Effector memory CD4-positive, alpha-beta T cell (primary cell): ENCODE data around the gene SLC12A7.

ENCODE experiments used
- DNase-seq, 3 donors: peaks; one replicate each; pipeline ENCODE4 v3.0.0-alpha.2; 2020
- H3K27ac ChIP-seq: 2 replicates; pipeline ENCODE4 v1.7.0; 2013; ENCODE audit warnings: mild to moderate bottlenecking, low read length, moderate library complexity; ENCODE audit not compliant: insufficient read depth, poor library complexity, severe bottlenecking
- H3K27me3 ChIP-seq: replicated peaks from 2 replicates; pipeline ENCODE4 v1.7.0; 2013; ENCODE audit warnings: mild to moderate bottlenecking, low read length; ENCODE audit not compliant: insufficient read depth, control insufficient read depth, poor library complexity, severe bottlenecking
- H3K36me3 ChIP-seq: 2 replicates; pipeline ENCODE4 v1.7.0; 2013; ENCODE audit warnings: mild to moderate bottlenecking, low read length, moderate library complexity; ENCODE audit not compliant: control insufficient read depth, insufficient read depth
- H3K4me1 ChIP-seq: 2 replicates; pipeline ENCODE4 v1.7.0; 2013; ENCODE audit warnings: low read length, mild to moderate bottlenecking; ENCODE audit not compliant: control insufficient read depth, insufficient read depth, poor library complexity, severe bottlenecking
- H3K4me3 ChIP-seq: 2 replicates; pipeline ENCODE4 v1.7.0; 2013; ENCODE audit warnings: low read length, low read depth, mild to moderate bottlenecking; ENCODE audit not compliant: insufficient read depth, poor library complexity, severe bottlenecking
- H3K9me3 ChIP-seq: 2 replicates; pipeline ENCODE4 v1.7.0; 2013; ENCODE audit warnings: mild to moderate bottlenecking, low read length, moderate library complexity; ENCODE audit not compliant: control insufficient read depth

Gene SLC12A7

DNA sequence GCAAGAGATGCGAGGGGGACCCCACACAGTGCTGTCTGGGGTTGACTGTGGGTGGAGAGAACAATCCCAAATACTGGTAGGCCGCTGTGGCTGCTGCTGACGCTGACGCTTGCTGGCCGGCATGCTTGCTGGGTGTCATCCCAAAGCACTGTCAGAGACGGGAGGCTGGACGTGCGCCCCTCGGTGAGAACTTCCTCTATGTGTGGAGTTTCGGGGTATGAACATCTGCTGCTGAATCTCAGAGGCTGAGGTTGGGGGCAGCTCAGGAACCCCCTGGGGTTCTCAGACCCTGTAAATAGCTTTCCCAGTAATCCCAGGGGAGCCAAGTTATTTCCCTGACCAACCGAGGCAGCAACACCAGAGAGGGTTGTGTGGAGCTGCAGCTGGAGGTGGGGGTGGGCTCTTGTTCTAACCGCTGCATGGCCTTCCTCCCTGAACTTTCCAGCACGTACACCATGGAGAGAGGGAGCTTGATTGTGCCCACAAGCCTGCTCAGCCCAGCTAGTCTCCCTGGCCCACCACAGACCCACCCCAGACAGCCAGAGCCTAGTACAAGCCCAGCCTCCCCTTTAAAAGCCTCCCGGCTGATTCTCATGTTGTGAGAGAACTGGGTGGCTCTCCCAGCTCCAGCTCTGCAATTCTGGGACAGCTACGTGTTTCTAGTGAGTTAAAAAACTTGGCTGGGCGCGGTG, 21.8 kb upstream of the SLC12A7 start:
- Histone ChIP-seq H3K9me3 (no peaks in the 10 kb centered on the region), H3K4me1 (no peaks in the 10 kb centered on the region), H3K4me3 (no peak overlapping the region), H3K36me3 (no peaks in the 10 kb centered on the region), H3K27me3 (no peaks in the 10 kb centered on the region), H3K27ac (no peak overlapping the region)
- no peak for DNase-seq

DNA sequence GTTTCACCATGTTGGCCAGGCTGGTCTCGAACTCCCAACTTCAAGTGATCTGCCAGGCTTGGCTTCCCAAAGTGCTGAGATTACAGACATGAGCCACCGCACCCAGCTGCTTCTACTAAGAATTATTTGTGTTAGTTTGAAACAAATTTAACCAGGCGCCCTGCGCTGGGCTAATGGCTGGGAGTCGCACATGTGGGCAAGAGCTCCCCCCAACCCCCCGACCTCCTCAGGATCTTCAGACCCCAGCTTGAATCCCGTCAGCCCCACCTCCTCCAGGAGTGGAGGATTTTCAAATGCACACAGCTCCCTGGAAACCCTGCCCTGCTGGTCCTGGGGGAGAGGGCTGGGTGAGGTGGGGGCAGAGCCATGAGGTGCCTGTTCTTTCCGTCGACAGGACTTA, 21.2 kb upstream of the SLC12A7 start:
- no peaks in the 10 kb centered on the region for H3K27me3 ChIP-seq
- no peak overlapping the region for H3K27ac ChIP-seq
- H3K9me3 ChIP-seq: no peaks in the 10 kb centered on the region
- H3K36me3 ChIP-seq: no peaks in the 10 kb centered on the region
- DNase-seq: no peak
- H3K4me3 ChIP-seq: no peak overlapping the region
- H3K4me1 ChIP-seq: no peaks in the 10 kb centered on the region

DNA sequence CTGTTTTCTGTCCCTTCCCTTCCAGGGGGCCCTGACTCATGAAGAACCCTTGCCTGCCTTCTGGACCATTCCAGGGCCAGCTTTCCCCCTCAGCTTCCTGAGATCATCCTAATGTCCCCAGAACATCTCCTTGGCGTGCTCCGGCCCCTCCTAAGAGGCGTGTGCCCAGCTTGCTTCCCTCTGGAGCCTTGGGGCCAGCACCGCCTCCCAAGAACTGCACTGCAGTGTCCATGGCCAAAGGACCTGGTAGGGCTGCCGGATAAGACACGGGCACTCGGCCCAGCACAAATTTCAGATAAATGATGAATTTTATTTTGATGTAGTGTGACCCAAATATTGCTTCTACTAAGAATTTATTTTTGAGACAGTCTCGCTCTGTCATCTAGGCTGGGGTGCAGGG, 20.7 kb upstream of the SLC12A7 start:
- no peaks in the 10 kb centered on the region for H3K27me3 ChIP-seq
- no peak overlapping the region for H3K4me3 ChIP-seq

DNA sequence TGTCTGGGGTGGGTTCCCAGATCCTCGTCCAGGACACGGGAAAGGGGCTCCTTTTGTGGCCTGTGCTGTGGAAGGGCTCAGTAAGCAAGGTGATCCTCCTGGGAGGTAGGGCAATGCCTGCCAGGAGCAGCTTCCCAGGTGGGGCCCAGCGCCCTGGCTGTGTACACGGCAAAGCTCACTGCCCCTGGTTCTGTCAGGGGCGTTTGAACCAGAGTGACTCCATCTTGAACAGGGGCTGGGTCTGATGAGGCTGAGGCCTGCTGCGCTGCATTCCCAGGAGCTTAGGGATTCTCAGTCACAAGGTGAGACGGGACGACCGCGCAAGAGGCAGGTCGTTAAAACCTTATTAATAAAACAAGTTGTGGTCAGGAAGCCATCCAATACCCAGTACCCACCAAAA, 19.9 kb upstream of the SLC12A7 start:
- no peaks in the 10 kb centered on the region for H3K4me1 ChIP-seq
- H3K27ac ChIP-seq: no peak overlapping the region
- H3K4me3 ChIP-seq: no peak overlapping the region
- H3K36me3 ChIP-seq: no peaks in the 10 kb centered on the region
- DNase-seq: no peak
- H3K9me3 ChIP-seq: no peaks in the 10 kb centered on the region
- no peaks in the 10 kb centered on the region for H3K27me3 ChIP-seq

More for the DNA sequence above, 20.7 kb upstream of the SLC12A7 start:
- H3K27ac ChIP-seq: no peak overlapping the region
- H3K4me1 ChIP-seq: no peaks in the 10 kb centered on the region
- no peaks in the 10 kb centered on the region for H3K9me3 ChIP-seq
- H3K36me3 ChIP-seq: no peaks in the 10 kb centered on the region
- DNase-seq: no peak

DNA sequence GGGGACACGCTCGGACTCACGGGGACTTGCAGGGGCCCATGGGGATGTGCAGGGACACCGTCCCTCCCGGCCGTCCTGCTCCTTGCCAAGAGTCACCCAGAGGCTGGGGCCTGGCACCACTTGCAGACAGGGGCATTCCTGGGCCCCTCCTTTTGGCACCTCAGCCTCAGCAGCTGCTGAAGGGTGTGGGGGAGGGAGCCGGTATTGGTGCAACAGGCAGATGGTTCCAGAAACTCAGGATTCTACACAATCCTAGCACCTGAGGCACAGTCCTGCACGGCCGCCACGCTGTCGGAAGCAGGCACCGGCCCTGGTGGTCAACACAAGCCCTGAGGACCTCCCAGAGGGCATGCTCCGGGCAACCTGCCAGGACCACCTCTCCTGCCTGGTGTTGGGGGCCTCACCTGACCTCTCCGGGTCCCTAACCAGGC, 19.3 kb upstream of the SLC12A7 start:
- no peak overlapping the region for H3K27ac ChIP-seq
- H3K27me3 ChIP-seq: no peaks in the 10 kb centered on the region
- no peak for DNase-seq
- H3K4me1 ChIP-seq: no peaks in the 10 kb centered on the region
- H3K36me3 ChIP-seq: no peaks in the 10 kb centered on the region
- no peaks in the 10 kb centered on the region for H3K9me3 ChIP-seq
- H3K4me3 ChIP-seq: no peak overlapping the region

DNA sequence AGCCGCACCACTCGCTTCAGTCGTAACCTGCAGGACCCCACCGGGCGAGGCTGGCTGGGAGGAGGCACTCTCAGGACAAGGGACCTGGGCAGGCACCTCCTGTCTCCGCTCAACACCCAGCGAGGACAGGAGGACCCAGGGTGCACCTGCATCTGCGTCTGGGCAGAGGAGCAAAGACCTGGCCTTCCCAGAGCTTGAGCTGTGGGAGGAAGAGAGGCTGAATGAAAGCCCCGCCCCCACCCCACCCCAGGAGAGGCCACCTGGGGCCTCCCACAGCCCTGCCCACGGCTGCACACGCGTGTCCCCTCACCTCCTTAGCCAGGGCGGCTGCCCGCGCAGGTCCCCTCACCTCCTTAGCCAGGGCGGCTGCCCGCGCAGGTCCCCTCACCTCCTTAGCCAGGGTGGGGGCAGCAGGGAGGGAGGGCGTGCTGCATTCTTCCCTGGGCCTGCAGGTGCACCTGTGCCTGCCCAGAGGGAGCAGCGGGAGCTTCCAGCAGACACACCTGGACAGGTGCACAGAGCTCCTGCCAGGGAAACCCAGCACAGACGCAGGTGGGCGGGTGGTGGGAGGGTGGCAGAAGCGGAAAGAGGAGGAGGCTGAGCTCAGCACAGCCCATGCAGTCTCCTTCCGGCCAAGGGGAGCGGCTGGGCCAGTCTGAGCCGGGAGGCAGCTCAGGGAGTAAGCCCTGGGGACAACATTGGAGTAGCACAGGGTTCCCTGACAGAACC, 18.5 kb upstream of the SLC12A7 start:
- no peaks in the 10 kb centered on the region for H3K27me3 ChIP-seq

DNA sequence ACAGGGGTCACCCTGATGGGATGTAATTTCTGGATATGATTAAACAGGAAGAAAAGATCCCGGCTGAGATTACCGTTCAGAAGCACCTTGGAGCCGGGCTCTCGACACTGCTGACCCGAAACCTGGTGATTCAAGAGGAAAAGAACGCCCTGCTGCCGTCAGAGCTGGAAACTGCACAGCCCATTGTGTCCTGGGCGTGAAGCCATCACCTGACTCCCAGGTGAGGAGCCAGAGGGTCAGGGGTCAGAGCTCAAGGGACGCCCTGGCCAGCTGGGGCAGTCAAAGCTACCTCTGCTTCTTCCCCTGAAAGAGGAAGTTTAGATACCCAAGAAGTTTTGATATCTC, 17.8 kb upstream of the SLC12A7 start:
- H3K36me3 ChIP-seq: no peaks in the 10 kb centered on the region
- H3K27me3 ChIP-seq: no peaks in the 10 kb centered on the region
- H3K27ac ChIP-seq: no peak overlapping the region
- H3K4me3 ChIP-seq: no peak overlapping the region
- H3K4me1 ChIP-seq: no peaks in the 10 kb centered on the region
- DNase-seq: no peak
- H3K9me3 ChIP-seq: no peaks in the 10 kb centered on the region

More for the DNA sequence above, 18.5 kb upstream of the SLC12A7 start:
- no peaks in the 10 kb centered on the region for H3K36me3 ChIP-seq
- no peaks in the 10 kb centered on the region for H3K9me3 ChIP-seq
- no peak overlapping the region for H3K27ac ChIP-seq
- DNase-seq: no peak
- H3K4me1 ChIP-seq: no peaks in the 10 kb centered on the region
- no peak overlapping the region for H3K4me3 ChIP-seq

DNA sequence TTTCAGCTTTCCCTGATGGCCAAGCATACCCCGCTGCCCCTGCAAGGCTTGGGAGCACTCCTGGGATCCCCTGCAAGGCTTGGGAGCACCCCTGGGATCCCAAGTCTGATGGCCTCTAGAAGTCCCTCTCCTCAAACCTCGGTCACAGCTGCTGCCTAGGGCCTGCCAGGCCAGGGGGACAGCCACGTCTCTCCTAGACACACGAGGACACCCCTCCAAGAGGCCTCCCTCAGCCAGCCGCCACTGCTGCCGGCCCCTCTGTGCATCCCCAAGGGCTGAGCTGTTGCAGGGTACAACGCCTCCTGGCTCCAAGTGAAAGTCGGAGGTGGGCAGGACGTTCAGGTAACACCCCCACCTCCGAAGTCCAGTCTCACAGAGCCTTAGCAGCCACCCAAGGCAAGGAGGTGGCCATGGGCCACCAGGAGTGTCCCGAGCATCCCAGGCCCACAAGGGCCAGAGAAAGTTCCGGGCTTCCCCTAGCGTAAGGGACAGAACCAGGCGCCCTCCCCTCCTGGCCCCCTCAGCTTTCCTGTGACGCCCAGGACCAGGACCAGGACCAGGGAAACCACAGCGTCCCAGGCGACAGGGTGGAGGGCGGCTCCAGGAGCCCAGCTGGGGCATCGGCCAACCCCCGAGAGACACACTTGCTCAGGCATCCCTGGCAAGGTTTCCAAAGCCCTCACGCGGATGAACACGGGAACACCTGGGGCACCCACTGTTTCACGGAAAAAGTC, 17.3 kb upstream of the SLC12A7 start:
- no peaks in the 10 kb centered on the region for H3K4me1 ChIP-seq
- no peak for DNase-seq
- no peaks in the 10 kb centered on the region for H3K27me3 ChIP-seq
- no peak overlapping the region for H3K4me3 ChIP-seq
- H3K27ac ChIP-seq: no peak overlapping the region
- H3K9me3 ChIP-seq: no peaks in the 10 kb centered on the region
- no peaks in the 10 kb centered on the region for H3K36me3 ChIP-seq

DNA sequence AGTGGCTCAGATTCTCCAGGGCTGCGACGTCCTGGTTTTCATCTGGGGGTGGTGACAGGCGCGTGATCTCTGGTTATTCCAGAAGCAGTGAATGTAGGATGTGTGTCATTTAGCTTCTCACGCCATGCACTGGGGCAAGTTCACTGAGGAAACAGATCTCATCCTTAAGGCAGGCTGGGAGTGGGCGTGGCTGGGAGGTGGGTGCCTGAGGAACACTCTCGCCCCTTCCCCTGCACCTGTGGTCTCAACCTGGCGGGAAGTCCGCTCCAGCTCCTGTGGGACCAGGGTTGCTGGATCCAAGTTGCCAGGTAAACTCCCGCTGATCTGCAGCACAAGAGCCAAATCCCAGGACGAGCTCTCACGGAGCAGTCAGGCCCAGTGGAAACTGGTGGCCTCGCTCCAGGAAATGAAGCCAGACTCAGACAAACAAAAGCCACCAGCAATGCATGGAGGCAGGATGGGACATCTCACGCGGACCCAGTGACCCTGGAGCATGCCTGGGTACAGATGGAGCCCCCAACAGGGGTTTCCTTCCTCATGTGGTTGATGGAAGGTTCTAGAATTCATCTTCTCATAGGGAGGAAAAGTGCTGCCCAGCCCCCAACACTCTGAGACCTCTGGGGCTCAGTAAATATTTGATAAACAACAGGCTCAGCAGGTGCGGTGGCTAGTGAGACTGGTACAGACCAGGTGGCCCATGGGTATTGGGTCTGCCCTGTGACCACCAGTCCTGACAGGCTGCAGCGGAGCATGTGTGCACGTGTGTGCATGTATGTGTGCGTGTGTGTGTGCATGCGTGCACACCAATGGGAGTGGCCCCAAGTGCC, 16.3 kb upstream of the SLC12A7 start:
- H3K36me3 ChIP-seq: no peaks in the 10 kb centered on the region
- H3K4me1 ChIP-seq: no peaks in the 10 kb centered on the region
- no peaks in the 10 kb centered on the region for H3K9me3 ChIP-seq
- H3K27ac ChIP-seq: no peak overlapping the region
- H3K27me3 ChIP-seq: no peaks in the 10 kb centered on the region
- no peak for DNase-seq
- H3K4me3 ChIP-seq: no peak overlapping the region
